ENCODE measurements around the gene ZSWIM6. TPM values are rescaled to one million over a fixed set of nuclear protein-coding genes. Genes with fewer than 3 reads are reported as not detected.

Gene ZSWIM6
- total RNA-seq, 1 donor from 2014 or later, result 9.9 TPM

DNA sequence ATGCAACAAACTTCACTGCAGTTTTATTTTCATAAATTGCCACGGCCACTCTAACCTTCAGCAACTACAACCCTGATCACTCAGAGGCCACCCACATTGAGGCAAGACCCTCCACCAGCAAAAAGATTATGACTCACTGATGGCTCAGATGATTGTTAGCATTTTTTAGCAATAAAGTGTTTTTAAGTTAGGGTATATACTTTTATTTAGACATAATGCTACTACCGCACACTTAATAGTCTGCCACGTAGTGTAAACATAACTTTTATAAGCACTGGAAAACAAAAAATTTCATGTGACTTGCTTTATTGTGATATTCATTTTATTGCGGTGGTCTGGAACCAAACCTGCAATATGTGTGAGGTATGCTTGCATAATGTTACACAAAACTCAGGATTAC, 257.9 kb downstream of the ZSWIM6 start:
- H3K4me1 ChIP-seq (ENCODE audit: control insufficient read depth in 3 of 3, insufficient read depth in 3 of 3, low read length in 3 of 3), result no peaks in the 10 kb centered on the region
- no peaks in the 10 kb centered on the region for H3K9me3 ChIP-seq (ENCODE audit: control insufficient read depth in 3 of 3, low read length in 3 of 3)
- H3K27ac ChIP-seq (ENCODE audit: low read depth, low read length), result no peak overlapping the region
- no peaks in the 10 kb centered on the region for H3K27me3 ChIP-seq (ENCODE audit: control insufficient read depth in 3 of 3, insufficient read depth in 3 of 3, low read length in 3 of 3)
- no peak overlapping the region for H3K9ac ChIP-seq (ENCODE audit: low read depth in 1 of 3, low read length in 3 of 3)
- no peaks in the 10 kb centered on the region for H3K36me3 ChIP-seq (ENCODE audit: control insufficient read depth in 3 of 3, insufficient read depth in 3 of 3, low read length in 3 of 3)
- no peak overlapping the region for H3K4me3 ChIP-seq (ENCODE audit: low read length in 3 of 3)

DNA sequence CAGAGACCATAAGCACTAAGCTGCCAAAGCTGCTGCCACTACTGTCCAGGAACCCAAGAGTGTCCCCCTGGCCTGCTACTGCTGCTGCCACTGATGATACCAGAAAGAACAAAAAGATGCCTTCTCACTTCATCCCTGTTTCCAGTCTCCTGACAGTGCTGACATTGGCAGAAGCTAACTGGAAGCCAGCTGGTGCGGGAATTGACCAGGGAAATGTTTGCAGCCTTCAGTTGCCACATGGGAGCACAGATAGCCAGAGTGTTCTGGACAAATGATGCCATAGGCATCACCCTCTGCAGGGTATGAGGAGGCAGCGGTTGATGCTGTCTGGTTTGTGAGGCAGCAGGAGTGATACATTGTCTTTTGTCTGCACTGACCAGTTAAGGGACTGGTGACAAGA, 258.4 kb downstream of the ZSWIM6 start:
- Histone ChIP-seq H3K4me1 (ENCODE audit: control insufficient read depth in 3 of 3, insufficient read depth in 3 of 3, low read length in 3 of 3) (no peaks in the 10 kb centered on the region), H3K27me3 (ENCODE audit: control insufficient read depth in 3 of 3, insufficient read depth in 3 of 3, low read length in 3 of 3) (no peaks in the 10 kb centered on the region), H3K4me3 (ENCODE audit: low read length in 3 of 3) (no peak overlapping the region), H3K9me3 (ENCODE audit: control insufficient read depth in 3 of 3, low read length in 3 of 3) (no peaks in the 10 kb centered on the region), H3K9ac (ENCODE audit: low read depth in 1 of 3, low read length in 3 of 3) (no peak overlapping the region), H3K36me3 (ENCODE audit: control insufficient read depth in 3 of 3, insufficient read depth in 3 of 3, low read length in 3 of 3) (no peaks in the 10 kb centered on the region), H3K27ac (ENCODE audit: low read depth, low read length) (no peak overlapping the region)

DNA sequence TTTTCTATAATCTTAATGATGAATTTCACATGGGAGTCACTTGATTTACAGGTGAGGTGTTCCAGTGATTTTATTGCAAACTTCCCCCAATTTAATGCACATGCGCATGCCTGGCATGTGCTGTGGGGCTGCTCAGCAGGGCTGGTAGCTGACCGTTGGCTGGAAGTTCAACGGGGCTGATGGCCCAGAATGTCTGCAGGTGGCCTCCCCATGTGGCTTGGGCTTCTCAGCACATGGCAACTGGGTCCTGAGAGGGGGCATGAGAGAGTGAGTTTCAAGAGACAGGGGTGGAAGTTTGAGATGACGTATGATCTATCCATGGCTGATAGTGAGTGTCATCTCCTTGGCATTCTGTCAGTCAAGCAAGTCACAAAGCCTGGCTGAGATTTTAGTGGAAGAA, 259.8 kb downstream of the ZSWIM6 start:
- Histone ChIP-seq H3K4me3 (ENCODE audit: low read length in 3 of 3) (no peak overlapping the region), H3K27me3 (ENCODE audit: control insufficient read depth in 3 of 3, insufficient read depth in 3 of 3, low read length in 3 of 3) (no peaks in the 10 kb centered on the region), H3K27ac (ENCODE audit: low read depth, low read length) (no peak overlapping the region), H3K9ac (ENCODE audit: low read depth in 1 of 3, low read length in 3 of 3) (no peak overlapping the region), H3K9me3 (ENCODE audit: control insufficient read depth in 3 of 3, low read length in 3 of 3) (no peaks in the 10 kb centered on the region), H3K36me3 (ENCODE audit: control insufficient read depth in 3 of 3, insufficient read depth in 3 of 3, low read length in 3 of 3) (no peaks in the 10 kb centered on the region), H3K4me1 (ENCODE audit: control insufficient read depth in 3 of 3, insufficient read depth in 3 of 3, low read length in 3 of 3) (no peaks in the 10 kb centered on the region)

DNA sequence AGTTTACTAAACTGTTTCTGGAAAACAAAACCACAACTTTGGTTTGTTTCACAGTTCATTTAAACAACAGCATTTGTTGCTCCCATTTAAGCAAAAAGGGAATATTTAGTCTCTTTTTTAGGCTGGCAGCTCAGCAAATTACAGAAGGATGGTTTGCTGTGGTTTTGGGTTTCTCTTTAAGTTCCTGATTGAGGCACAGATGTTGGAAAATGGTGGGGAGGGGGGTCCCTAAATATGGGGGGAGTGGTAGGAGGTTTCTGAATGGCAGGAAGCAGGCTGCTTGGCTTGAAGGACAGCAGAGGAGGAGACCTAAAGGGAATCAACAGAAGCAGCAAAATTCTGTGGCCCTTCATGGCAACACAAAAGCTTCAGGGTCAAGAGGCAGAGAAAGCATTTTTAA, 263.4 kb downstream of the ZSWIM6 start:
- Histone ChIP-seq H3K36me3 (ENCODE audit: control insufficient read depth in 3 of 3, insufficient read depth in 3 of 3, low read length in 3 of 3) (no peaks in the 10 kb centered on the region), H3K4me1 (ENCODE audit: control insufficient read depth in 3 of 3, insufficient read depth in 3 of 3, low read length in 3 of 3) (peaks cover 4 to 5% (median 4%) of the 10 kb centered on the region in 3 donors), H3K4me3 (ENCODE audit: low read length in 3 of 3) (no peak overlapping the region), H3K9ac (ENCODE audit: low read depth in 1 of 3, low read length in 3 of 3) (no peak overlapping the region), H3K9me3 (ENCODE audit: control insufficient read depth in 3 of 3, low read length in 3 of 3) (no peaks in the 10 kb centered on the region), H3K27ac (ENCODE audit: low read depth, low read length) (no peak overlapping the region), H3K27me3 (ENCODE audit: control insufficient read depth in 3 of 3, insufficient read depth in 3 of 3, low read length in 3 of 3) (no peaks in the 10 kb centered on the region)

Other genes starting within 250 kb of the ZSWIM6 start
- 19.8 TPM for gene SMIM15, start 169.8 kb upstream of the ZSWIM6 start, total RNA-seq